GM12878 (cell line): ENCODE data around the gene IL37. TPM values are rescaled to one million over a fixed set of nuclear protein-coding genes. Genes with fewer than 3 reads are reported as not detected.

Source experiments
- ATAC-seq: fragments of 200-7000 bp; cut with Tn5 transposase; 3 replicates; pipeline ENCODE4 v1.9.1; 2020; ENCODE audit warnings: mild to moderate bottlenecking, moderate library complexity
- BruUV-seq: library from RNA; stranded (reverse); fragments of 400-500 nt; replicated peaks from 2 replicates; lab custom pipeline; 2021; lab: Mats Ljungman, UMichigan
- CTCF ChIA-PET: fragments of 300-600 bp; sonication (Branson Sonifier 250); formaldehyde crosslinking; extraction: SDS; loops from one replicate; lab custom pipeline; 2021; ENCODE audit warnings: inconsistent platforms; lab: Yijun Ruan, JAX
- POLR2A ChIA-PET: fragments of 350-600 bp; formaldehyde crosslinking; extraction: SDS; loops from one replicate; lab custom pipeline; 2021; ENCODE audit warnings: inconsistent platforms; lab: Charles Lee
- RAD21 ChIA-PET: fragments of 300-600 bp; sonication (Branson Sonifier 250); formaldehyde crosslinking; loops from one replicate; lab custom pipeline; 2023; ENCODE audit warnings: antibody characterized with exemption; ENCODE audit not compliant: unreplicated experiment; lab: Charles Lee
- SMC1A ChIA-PET: fragments of 300-600 bp; sonication (Branson Sonifier 250); formaldehyde crosslinking; loops from one replicate; lab custom pipeline; 2023; ENCODE audit not compliant: unreplicated experiment, uncharacterized antibody; lab: Charles Lee
- DNase-seq: peaks from one replicate; pipeline ENCODE4 v3.0.0-alpha.2; 2011; ENCODE audit warnings: low read depth, low spot score
- FAIRE-seq: peaks from 3 replicates; lab custom pipeline; 2011; peaks lifted over from hg19 to GRCh38; lab: Jason Lieb, UNC
- H2AFZ ChIP-seq: 2 replicates; pipeline ENCODE4 v1.6.0; 2011; ENCODE audit warnings: low read depth, low read length, control low read depth; ENCODE audit not compliant: control insufficient read depth
- H3K27ac ChIP-seq: 2 replicates; pipeline ENCODE4 v1.5.1; 2011; ENCODE audit warnings: control low read depth; ENCODE audit not compliant: control insufficient read depth, insufficient read depth
- H3K27me3 ChIP-seq, 2 experiments: replicated peaks in 1 of 2; 2 replicates each; pipeline versions ENCODE4 v1.6.0 to v1.6.1; 2011; ENCODE audit warnings: low read length in 1 of 2; ENCODE audit not compliant: control insufficient read depth in 2 of 2, insufficient read depth in 2 of 2
- H3K36me3 ChIP-seq, 2 experiments: 2 replicates each; pipeline ENCODE4 v1.5.1; 2011; ENCODE audit warnings: low read length in 1 of 2; ENCODE audit not compliant: control insufficient read depth in 2 of 2, insufficient read depth in 2 of 2
- H3K4me1 ChIP-seq: 2 replicates; pipeline ENCODE4 v1.6.1; 2011; ENCODE audit warnings: mild to moderate bottlenecking, low read length, moderate library complexity, mixed read lengths; ENCODE audit not compliant: control insufficient read depth, insufficient read depth
- H3K4me2 ChIP-seq: 2 replicates; pipeline ENCODE4 v1.6.0; 2011; ENCODE audit warnings: control low read depth; ENCODE audit not compliant: control insufficient read depth, insufficient read depth
- H3K4me3 ChIP-seq: fragments of 200-600 bp; sonication (generic); 2 replicates; pipeline ENCODE4 v1.5.1; 2016
- H3K79me2 ChIP-seq: 2 replicates; pipeline ENCODE4 v1.6.0; 2011; ENCODE audit warnings: low read length; ENCODE audit not compliant: control insufficient read depth, insufficient read depth
- H3K9ac ChIP-seq: 2 replicates; pipeline ENCODE4 v1.8.0; 2011; ENCODE audit warnings: low read length, control low read depth, mixed read lengths; ENCODE audit not compliant: control insufficient read depth, insufficient read depth
- H3K9me3 ChIP-seq: replicated peaks from 3 replicates; pipeline ENCODE4 v1.5.1; 2011; ENCODE audit warnings: mild to moderate bottlenecking, low read length; ENCODE audit not compliant: control insufficient read depth, insufficient read depth
- H4K20me1 ChIP-seq: 2 replicates; pipeline ENCODE4 v1.6.0; 2011; ENCODE audit not compliant: control insufficient read depth, insufficient read depth
- ATF3 ChIP-seq: IDR thresholded peaks from 2 replicates; pipeline ENCODE4 v1.6.1; 2011; ENCODE audit warnings: low read depth, mild to moderate bottlenecking, low read length, moderate library complexity, borderline replicate concordance; ENCODE audit errors: extremely low read depth
- ATF7 ChIP-seq: fragments of 450-650 bp; IDR thresholded peaks from 2 replicates; pipeline ENCODE4 v1.6.1; 2016; ENCODE audit warnings: low read depth, mild to moderate bottlenecking
- BMI1 ChIP-seq: fragments of 450-650 bp; IDR thresholded peaks from 2 replicates; pipeline ENCODE4 v1.6.1; 2016; ENCODE audit warnings: mild to moderate bottlenecking, moderate library complexity, borderline replicate concordance
- CREB1 ChIP-seq: IDR thresholded peaks from 2 replicates; pipeline ENCODE4 v1.6.1; 2012; ENCODE audit warnings: low read depth, mild to moderate bottlenecking, inconsistent platforms
- IRF3 ChIP-seq: fragments of 450-650 bp; IDR thresholded peaks from 2 replicates; pipeline ENCODE4 v1.6.1; 2014; ENCODE audit warnings: mild to moderate bottlenecking
- KAT2A ChIP-seq: conservative IDR thresholded peaks from 2 replicates; pipeline ENCODE4 v1.6.1; 2011; ENCODE audit warnings: low read depth, low read length; ENCODE audit not compliant: control insufficient read depth
- NFXL1 ChIP-seq: fragments of 450-650 bp; IDR thresholded peaks from 2 replicates; pipeline ENCODE4 v1.6.1; 2017; ENCODE audit warnings: antibody characterized with exemption, mild to moderate bottlenecking, borderline replicate concordance
- NR2F1 ChIP-seq: fragments of 450-650 bp; conservative IDR thresholded peaks from 2 replicates; pipeline ENCODE4 v1.6.1; 2017; ENCODE audit warnings: mild to moderate bottlenecking
- PRDM15 ChIP-seq: fragments of 450-650 bp; formaldehyde crosslinking; IDR thresholded peaks from 2 replicates; pipeline ENCODE4 v1.4.0; 2020; ENCODE audit warnings: mild to moderate bottlenecking, moderate library complexity
- RAD51 ChIP-seq: fragments of 450-650 bp; IDR thresholded peaks from 2 replicates; pipeline ENCODE4 v1.6.1; 2016; ENCODE audit warnings: moderate library complexity, mild to moderate bottlenecking, inconsistent platforms
- SIX5 ChIP-seq: IDR thresholded peaks from 2 replicates; pipeline ENCODE4 v1.6.1; 2011; ENCODE audit warnings: mild to moderate bottlenecking, low read depth, low read length, moderate library complexity; ENCODE audit not compliant: severe bottlenecking
- TCF3 ChIP-seq: IDR thresholded peaks from 2 replicates; pipeline ENCODE4 v1.6.1; 2012; ENCODE audit warnings: low read depth, mild to moderate bottlenecking, low read length, borderline replicate concordance; ENCODE audit not compliant: insufficient read depth
- ZNF207 ChIP-seq: fragments of 450-650 bp; IDR thresholded peaks from 2 replicates; pipeline ENCODE4 v1.6.1; 2014; ENCODE audit warnings: antibody characterized with exemption, mild to moderate bottlenecking, borderline replicate concordance
- WGBS: methylation state at CpG from one replicate; pipeline ENCODE4 v1.1.6; 2016; ENCODE audit warnings: low lambda C conversion rate; ENCODE audit not compliant: insufficient replicate concordance, insufficient coverage; ENCODE audit errors: missing lambda C conversion rate; 5-methylcytosine and 5-hydroxymethylcytosine counted together
- in situ Hi-C: fragments of 300-500 bp; cut with MboI; formaldehyde crosslinking; loops from 9 replicates; pipeline ENCODE4 v1.14.3; 2018; ENCODE audit warnings: mixed read lengths
- intact Hi-C: fragments of 100-400 bp; cut with micrococcal nuclease; formaldehyde crosslinking; loops from one replicate; pipeline ENCODE4 v1.14.2; 2022; ENCODE audit not compliant: unreplicated experiment
- polyA plus RNA-seq, 11 experiments: library from polyadenylated mRNA; depleted of rRNA in 4 of 11; unstranded in 6 of 11; stranded (reverse) in 5 of 11; fragments of >200 nt; fragmentation: Nextera tagmentation in 4 of 11; fragmentation: Illumina TruSeq in 1 of 11; extraction: Ambion mirVana in 4 of 11; extraction: Trizol in 1 of 11; gene quantifications; 1 replicate in 1 of 11; 2 replicates in 10 of 11; pipeline versions ENCODE4 v1.2.1 to v1.2.3, GENCODE V29; 2011 to 2016; ENCODE audit warnings: inconsistent platforms in 2 of 11, missing spikeins in 2 of 11, low read depth in 1 of 11
- total RNA-seq, 4 experiments: library from RNA; depleted of rRNA in 3 of 4; stranded (reverse); fragments of >200 nt in 3 of 4; fragmentation: Illumina TruSeq in 1 of 4; extraction: Trizol in 1 of 4; gene quantifications; 2 replicates each; pipeline versions ENCODE4 v1.2.1 to v1.2.3, GENCODE V29; 2013 to 2021

The IL37 gene
- total and polyA plus RNA-seq, 10 of the 15 experiments (the other 5 are each of a cell fraction or from before 2014, with no cell fraction given) = 0.41 to 0.54 TPM; not detected in 8

GRCh38 chr2:112866128-112866835, 44.7 kb upstream of the IL37 start (continued):
- no peak for TF ChIP-seq IRF3

GRCh38 chr2:112867701-112868631, 43.0 kb upstream of the IL37 start:
- Histone ChIP-seq H3K4me3 (no peak overlapping the region), H3K9me3 (no peaks in the 10 kb centered on the region), H2AFZ (no peak overlapping the region), H3K27me3 (no peaks in the 10 kb centered on the region; a peak in 1 of 4 replicates), H3K9ac (no peak overlapping the region), H4K20me1 (no peaks in the 10 kb centered on the region), H3K27ac (no peak overlapping the region), H3K79me2 (no peaks in the 10 kb centered on the region), H3K36me3 (no peaks in the 10 kb centered on the region), H3K4me2 (no peak overlapping the region), H3K4me1 (no peaks in the 10 kb centered on the region)
- 21% methylated on average over 7 of the region's 7 CpGs for WGBS
- SMC1A ChIA-PET = interaction anchor here (1.3 to 1.6 kb wide), 2 partner anchors 10 to 17 kb away, joined by 4 read pairs; no protein-coding TSS in a partner anchor
- in situ Hi-C loops (no loop called here), intact Hi-C loops (no loop called here)
- no peak for DNase-seq
- ATAC-seq = no peak
- RAD21 ChIA-PET = no interaction called here
- CTCF ChIA-PET = interaction anchor here (1.0 kb wide), 3 partner anchors 18 to 119 kb away, joined by 3 to 6 read pairs (median 3); no protein-coding TSS in a partner anchor
- POLR2A ChIA-PET = no interaction called here
- FAIRE-seq = no peak
- no TSS peak for BruUV-seq
- no peak for TF ChIP-seq ZNF207
- no peak for TF ChIP-seq SIX5
- no peak for TF ChIP-seq NR2F1
- TF ChIP-seq RAD51 = no peak
- TF ChIP-seq PRDM15 (CRISPR knock-in tag) = no peak
- TF ChIP-seq KAT2A = no peak
- TF ChIP-seq NFXL1 = no peak
- TF ChIP-seq ATF7 = no peak
- TF ChIP-seq CREB1 = no peak
- TF ChIP-seq TCF3 = no peak
- TF ChIP-seq BMI1 = no peak
- no peak for TF ChIP-seq ATF3
